Naive thymus-derived CD8-positive, alpha-beta T cell (primary cell): ENCODE measurements around the gene NRN1L. TPM values are rescaled to one million over a fixed set of nuclear protein-coding genes. Genes with fewer than 3 reads are reported as not detected.
A peak's percentile ranks its signal among the peaks of the same experiment; 100 is the strongest.

Source experiments
- ATAC-seq, 2 donors: fragments of 150-1000 bp; cut with Tn5 transposase in 1 of 2; sonication (Bioruptor Pico), chemical (Tn5 transposase) in 1 of 2; 1 replicate in 1 of 2; 2 replicates in 1 of 2; pipeline ENCODE4 v1.10.0; 2021; ENCODE audit warnings: mild to moderate bottlenecking in 2 of 2, moderate library complexity in 2 of 2
- POLR2A ChIA-PET: fragments of 350-600 bp; sonication (Branson Sonifier 250); formaldehyde crosslinking; loops from one replicate; lab custom pipeline; 2021; ENCODE audit warnings: antibody characterized with exemption; lab: Charles Lee
- DNase-seq, 10 donors: peaks; one replicate each; pipeline versions ENCODE4 v3.0.0 to v3.0.0-alpha.2; 2020 to 2022
- H3K27ac Mint-ChIP-seq, 10 donors: one replicate each; pipeline ENCODE4 v1.8.0; 2020 to 2022; ENCODE audit warnings: mild to moderate bottlenecking in 10 of 10, mixed read lengths in 10 of 10, moderate library complexity in 4 of 10, inconsistent platforms in 1 of 10
- H3K27me3 Mint-ChIP-seq, 5 donors: one replicate each; pipeline ENCODE4 v1.8.0; 2021 to 2022; ENCODE audit warnings: mixed read lengths in 5 of 5
- H3K36me3 Mint-ChIP-seq, 3 donors: one replicate each; pipeline ENCODE4 v1.8.0; 2020 to 2022; ENCODE audit warnings: mixed read lengths in 3 of 3, mild to moderate bottlenecking in 2 of 3, inconsistent platforms in 1 of 3
- H3K4me1 Mint-ChIP-seq, 4 donors: one replicate each; pipeline ENCODE4 v1.8.0; 2021 to 2022; ENCODE audit warnings: mixed read lengths in 4 of 4
- H3K4me3 Mint-ChIP-seq, 10 donors: one replicate each; pipeline ENCODE4 v1.8.0; 2020 to 2022; ENCODE audit warnings: mild to moderate bottlenecking in 10 of 10, mixed read lengths in 10 of 10, moderate library complexity in 6 of 10, inconsistent platforms in 1 of 10
- H3K9me3 Mint-ChIP-seq, 9 donors: one replicate each; pipeline ENCODE4 v1.8.0; 2020 to 2022; ENCODE audit warnings: mixed read lengths in 9 of 9, mild to moderate bottlenecking in 3 of 9, inconsistent platforms in 1 of 9, moderate library complexity in 1 of 9
- polyA plus RNA-seq, 3 donors: library from polyadenylated mRNA; unstranded; fragments of 300-500 nt; fragmentation: Illumina TruSeq; gene quantifications; one replicate each; pipeline ENCODE4 v1.2.3, GENCODE V29; 2021
- total RNA-seq, 8 experiments: library from RNA in 2 of 8; stranded (reverse) in 2 of 8; gene quantifications; one replicate each; pipeline ENCODE4 v1.2.3 and lab custom pipeline; 2021 to 2026

NRN1L gene
- total and polyA plus RNA-seq, 5 experiments from 2014 or later, result 2.6 to 5.3 TPM; not detected in 3

DNA sequence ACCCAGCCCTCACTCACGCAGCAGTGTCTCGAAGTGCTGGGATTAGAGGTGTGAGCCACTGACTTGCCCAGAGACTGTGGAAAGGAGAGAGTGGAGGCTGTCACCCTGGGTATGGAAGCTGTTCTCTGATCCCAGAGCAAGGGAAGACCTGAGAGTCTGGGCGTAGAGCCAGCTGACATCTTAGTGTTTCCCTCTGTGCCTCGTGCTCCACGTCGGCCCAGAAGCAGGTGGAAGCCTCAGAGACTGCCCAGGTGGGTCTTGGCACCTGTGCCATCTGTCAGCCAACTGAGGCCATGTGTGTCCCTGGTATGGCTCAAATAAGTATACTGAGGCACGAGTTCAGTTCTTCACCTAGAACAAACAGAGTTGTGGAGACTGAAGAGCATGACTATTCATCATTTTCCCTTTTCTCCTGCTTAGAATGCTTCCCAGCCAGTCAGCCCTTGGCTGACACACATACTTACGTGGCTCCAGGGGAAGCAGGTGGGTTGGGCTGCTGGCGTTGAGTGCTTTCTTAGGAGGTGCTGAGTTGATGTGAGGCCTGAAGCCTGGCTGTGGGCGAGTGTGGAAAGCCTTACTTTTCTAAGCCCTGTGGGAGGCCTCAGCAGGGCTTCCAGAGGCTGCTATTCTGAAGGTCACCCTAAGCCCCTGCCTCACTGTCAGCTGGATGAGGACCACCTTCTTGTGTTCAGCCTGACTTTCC lies 38.9 kb downstream of the NRN1L start:
- POLR2A ChIA-PET, result interaction anchor here (0.6 to 1.4 kb wide), 2 partner anchors 12 to 364 kb away, joined by 3 to 8 read pairs; no protein-coding TSS in a partner anchor
- Mint-ChIP-seq H3K4me1 (peaks cover 14 to 23% (median 16%) of the 10 kb centered on the region in 4 donors), H3K4me3 (no peak overlapping the region), H3K9me3 (no peaks in the 10 kb centered on the region), H3K27ac (peak overlapping the region in 3 of 10 donors; percentile 17 to 31 (median 27)), H3K36me3 (peaks cover 0 to 5% (median 0%) of the 10 kb centered on the region in 3 donors), H3K27me3 (no peaks in the 10 kb centered on the region)
- ATAC-seq (no peak), DNase-seq (no peak)

DNA sequence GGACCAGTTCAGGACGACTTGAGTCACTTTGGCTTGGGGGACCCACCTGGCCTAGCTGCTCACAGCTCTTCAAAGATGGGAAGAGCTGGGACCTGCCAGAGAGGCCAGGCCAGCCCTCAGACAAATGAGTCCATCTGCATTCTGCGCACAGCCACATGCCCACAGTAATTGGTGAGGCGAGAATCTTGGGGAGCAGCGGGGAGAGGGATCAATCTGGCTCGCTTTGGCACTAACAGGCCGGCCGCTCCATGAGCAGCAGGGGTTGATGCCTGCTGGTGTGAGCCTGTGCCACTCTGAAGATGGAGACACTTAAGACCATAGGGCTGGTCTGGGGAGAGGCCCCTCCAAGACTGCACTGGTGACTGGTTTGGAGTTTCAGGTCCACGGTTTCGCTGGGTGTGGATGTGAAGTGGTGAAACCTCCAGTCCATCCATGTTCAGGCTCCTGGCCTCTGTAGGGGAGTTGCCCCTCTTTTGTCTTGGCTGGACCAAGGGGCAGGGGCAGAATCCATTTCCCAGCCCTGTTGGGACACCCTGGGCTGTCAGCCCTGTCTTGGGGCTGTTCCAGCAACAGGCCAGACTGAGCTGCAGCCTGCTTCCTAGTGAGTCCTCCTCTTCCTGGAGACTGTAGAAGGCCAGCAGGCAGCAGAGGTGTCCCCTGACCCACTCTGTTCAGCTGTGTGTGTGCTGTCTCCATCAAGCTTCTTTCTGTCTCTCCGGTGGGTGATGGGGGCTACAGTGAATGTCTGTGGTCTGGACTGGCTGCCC lies 39.6 kb downstream of the NRN1L start:
- H3K4me1 Mint-ChIP-seq, result peaks cover 14 to 18% (median 16%) of the 10 kb centered on the region in 4 donors
- H3K27me3 Mint-ChIP-seq, result no peaks in the 10 kb centered on the region
- H3K9me3 Mint-ChIP-seq, result no peaks in the 10 kb centered on the region
- H3K27ac Mint-ChIP-seq, result peak overlapping the region in 4 of 10 donors; percentile 4 to 49 (median 18)
- no peak for DNase-seq
- H3K36me3 Mint-ChIP-seq, result peaks cover 0 to 5% (median 0%) of the 10 kb centered on the region in 3 donors
- POLR2A ChIA-PET, result interaction anchor here (0.5 to 1.4 kb wide), 3 partner anchors 11 to 29 kb away, joined by 3 to 8 read pairs (median 4); no protein-coding TSS in a partner anchor
- ATAC-seq, result no peak
- no peak overlapping the region for H3K4me3 Mint-ChIP-seq

- no peak for DNase-seq
- Mint-ChIP-seq H3K9me3 (no peaks in the 10 kb centered on the region), H3K4me3 (no peak overlapping the region), H3K36me3 (peaks cover 0 to 9% (median 0%) of the 10 kb centered on the region in 3 donors), H3K27ac (peak overlapping the region in 4 of 10 donors; percentile 33 to 69 (median 49)), H3K27me3 (no peaks in the 10 kb centered on the region), H3K4me1 (peaks cover 10 to 18% (median 15%) of the 10 kb centered on the region in 4 donors)
- ATAC-seq, result no peak
- POLR2A ChIA-PET, result interaction anchor here (0.9 to 1.0 kb wide), 2 partner anchors 9 to 66 kb away, joined by 3 to 6 read pairs; no protein-coding TSS in a partner anchor
These were observed 41.6 kb downstream of the NRN1L start for GRCh38 chr16:67926181-67926750.

- Mint-ChIP-seq H3K9me3 (no peaks in the 10 kb centered on the region), H3K4me3 (no peak overlapping the region), H3K36me3 (peaks cover 0 to 9% (median 0%) of the 10 kb centered on the region in 3 donors), H3K27ac (peak overlapping the region in 1 of 10 donors; percentile 77), H3K27me3 (no peaks in the 10 kb centered on the region), H3K4me1 (peaks cover 8 to 13% (median 10%) of the 10 kb centered on the region in 4 donors)
- ATAC-seq, result no peak
- DNase-seq, result no peak
- POLR2A ChIA-PET, result interaction anchor here (0.6 to 1.5 kb wide), 3 partner anchors 9 to 84 kb away, joined by 4 to 5 read pairs (median 4); partner anchors contain the start of genes LCAT and PSMB10
These were observed 42.7 kb downstream of the NRN1L start for GRCh38 chr16:67927131-67927941.

DNA sequence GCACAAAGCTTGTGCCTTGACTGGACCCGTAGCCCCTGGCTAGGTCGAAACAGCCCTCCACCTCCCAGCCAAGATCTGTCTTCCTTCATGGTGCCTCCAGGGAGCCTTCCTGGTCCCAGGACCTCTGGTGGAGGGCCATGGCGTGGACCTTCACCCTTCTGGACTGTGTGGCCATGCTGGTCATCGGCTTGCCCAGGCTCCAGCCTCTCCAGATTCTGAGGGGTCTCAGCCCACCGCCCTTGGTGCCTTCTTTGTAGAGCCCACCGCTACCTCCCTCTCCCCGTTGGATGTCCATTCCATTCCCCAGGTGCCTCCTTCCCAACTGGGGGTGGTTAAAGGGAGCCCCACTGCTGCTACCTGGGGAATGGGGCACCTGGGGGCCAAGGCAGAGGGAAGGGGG lies 43.5 kb downstream of the NRN1L start:
- Mint-ChIP-seq H3K36me3 (peaks cover 0 to 13% (median 0%) of the 10 kb centered on the region in 3 donors), H3K27ac (peak overlapping the region in 6 of 10 donors; percentile 7 to 77 (median 52))
- ATAC-seq, result peak in 1 of 2 donors; percentile 6

GRCh38 chr16:67928561-67929364 lies 44.1 kb downstream of the NRN1L start:
- H3K27ac Mint-ChIP-seq, result peak overlapping the region in 7 of 10 donors; percentile 6 to 63 (median 40)
- no peak overlapping the region for H3K4me3 Mint-ChIP-seq
- POLR2A ChIA-PET, result interaction anchor here (0.6 to 1.5 kb wide), 9 partner anchors 8 to 408 kb away, joined by 3 to 5 read pairs (median 3); partner anchors contain the start of gene PSMB10
- H3K4me1 Mint-ChIP-seq, result peaks cover 5 to 13% (median 10%) of the 10 kb centered on the region in 4 donors
- no peaks in the 10 kb centered on the region for H3K9me3 Mint-ChIP-seq
- peak; percentile 54 to 85 (median 68) for DNase-seq
- peaks cover 0 to 19% (median 0%) of the 10 kb centered on the region in 3 donors for H3K36me3 Mint-ChIP-seq
- ATAC-seq, result peak; percentile 90 to 91
- H3K27me3 Mint-ChIP-seq, result no peaks in the 10 kb centered on the region

More for the DNA sequence above, 43.5 kb downstream of the NRN1L start:
- no peaks in the 10 kb centered on the region for H3K9me3 Mint-ChIP-seq
- POLR2A ChIA-PET, result interaction anchor here (0.6 to 1.5 kb wide), 8 partner anchors 8 to 407 kb away, joined by 3 to 5 read pairs (median 3); partner anchors contain the start of gene PSMB10
- no peak for DNase-seq
- no peak overlapping the region for H3K4me3 Mint-ChIP-seq
- peaks cover 5 to 11% (median 8%) of the 10 kb centered on the region in 4 donors for H3K4me1 Mint-ChIP-seq
- no peaks in the 10 kb centered on the region for H3K27me3 Mint-ChIP-seq

GRCh38 chr16:67930191-67930590 lies 45.5 kb downstream of the NRN1L start:
- peak overlapping the region in 3 of 10 donors; percentile 15 to 57 (median 40) for H3K27ac Mint-ChIP-seq
- no peaks in the 10 kb centered on the region for H3K9me3 Mint-ChIP-seq
- H3K27me3 Mint-ChIP-seq, result no peaks in the 10 kb centered on the region
- peaks cover 0 to 33% (median 0%) of the 10 kb centered on the region in 3 donors for H3K36me3 Mint-ChIP-seq
- DNase-seq (no peak), ATAC-seq (no peak)
- H3K4me3 Mint-ChIP-seq, result no peak overlapping the region
- H3K4me1 Mint-ChIP-seq, result peaks cover 11 to 26% (median 22%) of the 10 kb centered on the region in 4 donors
- POLR2A ChIA-PET, result interaction anchor here (1.1 kb wide), 1 partner anchor 8 kb away, joined by 3 read pairs; no protein-coding TSS in a partner anchor

DNA sequence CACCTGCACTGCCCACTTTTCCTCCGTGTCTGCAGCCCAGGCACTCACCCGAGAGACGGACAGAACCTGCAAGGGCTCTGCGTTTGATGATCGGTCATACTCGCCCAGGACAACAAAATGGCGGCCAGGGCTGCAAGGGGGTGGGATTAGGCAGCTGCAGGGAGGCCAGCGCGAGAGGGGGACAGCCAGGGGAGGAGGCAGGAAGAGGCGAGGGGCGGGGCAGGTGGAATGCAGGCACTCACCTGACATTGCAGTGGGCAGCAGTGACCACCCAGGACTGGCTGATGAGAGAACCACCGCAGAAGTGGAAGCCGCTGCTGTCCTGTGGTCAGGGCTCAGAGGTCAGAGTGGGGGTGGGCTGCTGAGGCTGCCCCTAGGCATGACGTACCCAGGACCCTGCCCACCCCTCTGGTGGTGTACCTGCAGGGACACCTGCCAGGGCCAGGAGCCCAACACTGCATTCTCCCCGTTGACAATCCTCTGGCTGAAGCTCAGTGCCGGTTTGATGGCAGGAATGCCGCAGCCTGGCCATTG lies 46.1 kb downstream of the NRN1L start:
- ATAC-seq, result no peak
- peak overlapping the region in 2 of 10 donors; percentile 36 to 49 for H3K27ac Mint-ChIP-seq
- POLR2A ChIA-PET, result interaction anchor here (1.1 to 1.9 kb wide), 2 partner anchors 8 to 47 kb away, joined by 3 to 6 read pairs; no protein-coding TSS in a partner anchor

DNA sequence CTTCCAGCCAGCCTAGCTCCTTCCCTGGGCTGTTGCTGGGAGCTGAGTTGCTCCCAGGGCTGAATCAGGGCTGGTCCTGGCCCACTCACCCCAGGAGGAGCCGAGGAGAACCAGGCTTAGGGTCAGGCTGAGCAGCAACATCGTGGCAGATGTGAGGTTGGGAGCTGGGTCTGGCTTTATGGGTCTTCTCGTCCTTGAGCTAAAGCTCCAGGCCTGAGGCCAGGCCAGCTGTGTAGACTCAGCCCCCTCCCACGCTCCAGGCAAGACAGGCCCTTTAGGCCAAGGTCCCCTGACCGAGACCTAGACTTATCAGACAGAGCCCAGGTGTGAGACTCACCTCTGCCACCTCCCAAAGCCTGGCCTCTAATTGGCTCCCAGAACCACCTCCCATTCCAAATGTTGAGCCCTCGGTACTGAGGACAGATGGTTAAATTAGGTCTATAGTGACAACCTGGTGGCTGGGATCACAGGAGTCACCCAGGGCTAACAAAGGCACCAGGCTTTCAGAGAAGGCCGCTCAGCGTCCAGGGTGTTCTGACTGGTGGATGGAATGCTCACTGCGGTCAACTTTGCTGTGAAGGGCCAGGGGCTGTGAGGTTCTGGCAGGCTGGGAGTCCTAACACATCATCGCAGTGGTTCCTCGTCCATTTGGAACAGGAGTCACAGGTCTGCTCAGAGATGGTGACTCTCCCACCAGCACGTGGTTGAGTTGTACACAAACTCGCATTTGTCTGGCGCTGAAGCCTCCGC lies 47.2 kb downstream of the NRN1L start, which contains the start of gene CTRL:
CTRL (minus strand) TSS at position 151 of the 750 bp plus-strand sequence; CDS start at position 141, 10 bp downstream.
- peaks cover 20 to 32% (median 23%) of the 10 kb centered on the region in 4 donors for H3K4me1 Mint-ChIP-seq
- no peak for DNase-seq
- H3K4me3 Mint-ChIP-seq, result no peak within 1 kb of the TSS
- POLR2A ChIA-PET, result interaction anchor here (0.6 to 1.9 kb wide), 2 partner anchors 10 to 48 kb away, joined by 3 to 6 read pairs; no protein-coding TSS in a partner anchor
- no peaks in the 10 kb centered on the region for H3K9me3 Mint-ChIP-seq
- H3K27me3 Mint-ChIP-seq, result no peaks in the 10 kb centered on the region
- peaks cover 4 to 40% (median 5%) of the 10 kb centered on the region in 3 donors for H3K36me3 Mint-ChIP-seq
- H3K27ac Mint-ChIP-seq, result peak within 1 kb of the TSS in 7 of 10 donors; percentile 35 to 89 (median 56)
- ATAC-seq, result no peak

More for the DNA sequence above, 46.1 kb downstream of the NRN1L start:
- Mint-ChIP-seq H3K27me3 (no peaks in the 10 kb centered on the region), H3K4me3 (no peak overlapping the region), H3K9me3 (no peaks in the 10 kb centered on the region), H3K4me1 (peaks cover 16 to 29% (median 27%) of the 10 kb centered on the region in 4 donors), H3K36me3 (peaks cover 1 to 39% (median 3%) of the 10 kb centered on the region in 3 donors)
- no peak for DNase-seq
